Neutrophil (primary cell): Measurements from ENCODE around the gene TRIM25.
A peak's percentile ranks its signal among the peaks of the same experiment; 100 is the strongest.

Source experiments
- H3K27ac ChIP-seq: fragments of 200-600 bp; sonication (generic); 2 replicates; pipeline ENCODE4 v1.5.1; 2016; ENCODE audit warnings: mild to moderate bottlenecking, moderate library complexity
- H3K27me3 ChIP-seq: fragments of 200-600 bp; sonication (generic); 2 replicates; pipeline ENCODE4 v1.6.0; 2016; ENCODE audit warnings: mild to moderate bottlenecking
- H3K36me3 ChIP-seq: fragments of 200-600 bp; sonication (generic); 2 replicates; pipeline ENCODE4 v1.5.1; 2017
- H3K4me1 ChIP-seq, 2 experiments: fragments of 200-600 bp in 1 of 2; sonication (generic) in 1 of 2; 1 replicate in 1 of 2; 2 replicates in 1 of 2; pipeline versions ENCODE4 v1.5.1 to v1.6.1; 2013 to 2016; ENCODE audit warnings: low read depth in 1 of 2, low read length in 1 of 2, mild to moderate bottlenecking in 1 of 2, moderate library complexity in 1 of 2; ENCODE audit not compliant: control insufficient read depth in 1 of 2, insufficient read depth in 1 of 2
- H3K4me3 ChIP-seq, 2 experiments: fragments of 200-600 bp in 1 of 2; sonication (generic) in 1 of 2; 1 replicate in 1 of 2; 2 replicates in 1 of 2; pipeline ENCODE4 v1.5.1; 2013 to 2016; ENCODE audit warnings: low read depth in 1 of 2, low read length in 1 of 2, mild to moderate bottlenecking in 1 of 2, moderate library complexity in 1 of 2
- H3K9me3 ChIP-seq: fragments of 200-600 bp; sonication (generic); 2 replicates; pipeline ENCODE4 v1.5.1; 2016
- CTCF ChIP-seq: fragments of 200-600 bp; sonication (generic); IDR thresholded peaks from 2 replicates; pipeline ENCODE4 v1.5.1; 2016; ENCODE audit warnings: antibody characterized with exemption

Gene TRIM25

DNA sequence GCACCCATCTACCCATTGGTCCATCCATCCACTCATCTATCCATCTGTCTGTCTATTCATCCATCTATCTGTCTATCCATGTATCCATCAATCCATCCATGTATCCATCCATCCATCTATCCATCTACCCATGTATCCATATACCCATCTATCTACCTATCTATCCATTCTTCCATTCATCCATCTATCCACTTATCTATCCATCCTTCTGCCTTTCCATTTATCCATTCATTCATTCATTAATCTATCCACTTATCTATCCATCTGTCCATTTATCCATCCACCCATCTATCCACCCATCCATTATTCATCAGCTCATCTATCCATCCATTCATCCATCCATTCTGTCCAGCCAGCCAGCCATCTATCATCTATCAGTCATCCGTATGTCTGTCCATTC, 21.5 kb downstream of the TRIM25 start:
- Histone ChIP-seq H3K4me1 (no peaks in the 10 kb centered on the region), H3K9me3 (no peaks in the 10 kb centered on the region), H3K27me3 (no peaks in the 10 kb centered on the region), H3K4me3 (no peak overlapping the region), H3K36me3 (peaks cover 100% of the 10 kb centered on the region), H3K27ac (no peak overlapping the region)
- no peak for TF ChIP-seq CTCF

DNA sequence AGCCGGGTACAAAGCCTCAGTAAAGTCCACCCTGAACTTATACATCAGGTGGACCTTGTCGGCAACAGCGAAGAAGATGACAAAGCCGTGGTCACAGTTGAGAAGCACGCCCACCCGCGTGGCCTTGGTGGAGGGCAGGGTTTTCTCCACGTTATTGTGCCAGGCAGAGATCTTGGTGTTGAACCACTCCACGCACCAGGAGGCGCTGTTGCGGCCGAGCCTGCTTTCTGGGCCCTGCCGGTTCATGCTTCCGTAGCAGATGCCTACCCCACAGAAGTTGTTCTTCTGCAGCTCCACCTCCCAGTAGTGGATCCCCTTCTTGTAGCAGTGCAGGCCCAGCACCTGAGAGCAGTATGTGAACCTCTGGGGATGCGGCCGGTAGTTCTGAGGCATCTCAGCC, 22.1 kb downstream of the TRIM25 start:
- Histone ChIP-seq H3K27ac (no peak overlapping the region), H3K4me1 (peaks cover under 1 to 2% of the 10 kb centered on the region in 2 experiments), H3K27me3 (no peaks in the 10 kb centered on the region), H3K36me3 (peaks cover 100% of the 10 kb centered on the region), H3K9me3 (no peaks in the 10 kb centered on the region), H3K4me3 (no peak overlapping the region)
- TF ChIP-seq CTCF, result peak; percentile 31

- H3K36me3 ChIP-seq, result peaks cover 100% of the 10 kb centered on the region
- no peaks in the 10 kb centered on the region for H3K9me3 ChIP-seq
- no peaks in the 10 kb centered on the region for H3K27me3 ChIP-seq
- TF ChIP-seq CTCF, result no peak
- H3K4me3 ChIP-seq, result no peak overlapping the region
- no peak overlapping the region for H3K27ac ChIP-seq
- peaks cover 7 to 9% of the 10 kb centered on the region in 2 experiments for H3K4me1 ChIP-seq
Measured at GRCh38 chr17:56890906-56891674, 22.8 kb downstream of the TRIM25 start.

GRCh38 chr17:56890390-56890789, 23.5 kb downstream of the TRIM25 start:
- Histone ChIP-seq H3K4me3 (no peak overlapping the region), H3K4me1 (peaks cover 14 to 16% of the 10 kb centered on the region in 2 experiments), H3K27me3 (no peaks in the 10 kb centered on the region), H3K9me3 (no peaks in the 10 kb centered on the region), H3K27ac (no peak overlapping the region), H3K36me3 (peaks cover 99% of the 10 kb centered on the region)
- TF ChIP-seq CTCF, result no peak

DNA sequence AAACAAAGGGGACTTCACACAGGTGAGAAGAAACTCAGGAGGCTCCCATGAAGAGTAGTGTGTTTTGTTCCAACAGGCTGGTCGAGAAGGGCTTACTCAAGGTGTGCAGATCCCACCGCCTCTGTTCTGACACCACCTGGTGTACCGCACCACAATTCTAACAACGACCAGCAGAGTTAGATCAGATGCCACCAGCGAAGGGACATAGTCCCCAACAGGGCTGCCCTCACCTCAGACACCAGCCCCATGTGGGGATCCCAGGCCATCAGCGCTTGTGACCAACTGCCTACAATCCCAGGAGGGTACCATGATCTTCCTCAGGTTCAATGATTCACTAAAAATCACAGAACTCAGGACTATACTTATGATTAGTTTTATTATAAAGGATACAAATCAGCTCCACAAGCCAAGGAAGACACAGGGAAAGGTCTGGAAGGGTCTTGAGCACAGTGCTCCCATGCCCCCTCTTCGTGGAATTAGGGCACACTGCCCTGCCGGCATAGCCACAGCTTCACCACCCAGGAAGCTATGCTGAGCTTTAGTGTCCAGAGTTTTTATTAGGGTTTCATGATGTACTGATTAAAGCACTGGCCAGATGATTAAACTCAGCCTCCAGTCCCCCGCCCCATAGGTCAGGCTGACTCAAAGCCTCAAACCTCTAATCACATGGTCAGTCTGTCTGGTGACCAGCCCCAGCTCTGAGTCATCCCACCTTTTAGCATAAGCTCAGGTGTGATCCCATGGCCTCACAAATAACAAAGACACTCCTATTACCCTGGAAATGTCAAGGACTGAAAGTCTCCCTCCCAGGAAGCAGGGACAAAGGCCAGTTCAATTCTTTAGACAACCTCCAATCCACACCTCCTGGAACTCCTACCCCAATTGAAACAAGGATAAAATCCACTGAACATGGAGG, 26.0 kb downstream of the TRIM25 start:
- H3K4me1 ChIP-seq, result peaks cover 35 to 40% of the 10 kb centered on the region in 2 experiments
- peaks cover 84% of the 10 kb centered on the region for H3K36me3 ChIP-seq
- H3K27ac ChIP-seq, result peak overlapping the region; percentile 19
- no peak for TF ChIP-seq CTCF
- no peaks in the 10 kb centered on the region for H3K9me3 ChIP-seq
- no peak overlapping the region for H3K4me3 ChIP-seq
- H3K27me3 ChIP-seq, result no peaks in the 10 kb centered on the region
